CD14-positive monocyte (primary cell): ENCODE data around the gene LACTBL1. TPM values are rescaled to one million over a fixed set of nuclear protein-coding genes. Genes with fewer than 3 reads are reported as not detected.

Experiments
- DNase-seq, 3 donors: peaks; one replicate each; pipeline ENCODE4 v3.0.0-alpha.2; 2011 to 2022
- H2AFZ ChIP-seq: 2 replicates; pipeline ENCODE4 v1.6.0; 2012; ENCODE audit warnings: mild to moderate bottlenecking, low read depth, low read length, inconsistent platforms; ENCODE audit not compliant: insufficient read depth, poor library complexity, severe bottlenecking
- H3K27ac ChIP-seq, 2 donors: 1 replicate in 1 of 2; 2 replicates in 1 of 2; pipeline ENCODE4 v1.5.1; 2012 to 2013; ENCODE audit warnings: low read length in 2 of 2, control low read depth in 1 of 2, inconsistent platforms in 1 of 2, low read depth in 1 of 2, mild to moderate bottlenecking in 1 of 2
- H3K27me3 ChIP-seq, 2 donors: one replicate each; pipeline versions ENCODE4 v1.6.0 to v1.6.1; 2011 to 2013; ENCODE audit warnings: low read length in 2 of 2; ENCODE audit not compliant: control insufficient read depth in 2 of 2, insufficient read depth in 2 of 2
- H3K36me3 ChIP-seq, 2 donors: replicated peaks in 1 of 2; 1 replicate in 1 of 2; 2 replicates in 1 of 2; pipeline versions ENCODE4 v1.5.1 to v1.6.1; 2012 to 2013; ENCODE audit warnings: low read length in 2 of 2, control low read depth in 1 of 2, inconsistent platforms in 1 of 2, mild to moderate bottlenecking in 1 of 2; ENCODE audit not compliant: insufficient read depth in 2 of 2, control insufficient read depth in 1 of 2
- H3K4me1 ChIP-seq, 2 donors: 1 replicate in 1 of 2; 2 replicates in 1 of 2; pipeline versions ENCODE4 v1.5.1 to v1.6.1; 2012 to 2013; ENCODE audit warnings: low read length in 2 of 2, control low read depth in 1 of 2, inconsistent platforms in 1 of 2, mild to moderate bottlenecking in 1 of 2, moderate library complexity in 1 of 2; ENCODE audit not compliant: insufficient read depth in 2 of 2, control insufficient read depth in 1 of 2
- H3K4me2 ChIP-seq: replicated peaks from 2 replicates; pipeline ENCODE3; 2012; ENCODE audit warnings: low read length, moderate library complexity, mild to moderate bottlenecking; ENCODE audit not compliant: poor library complexity, severe bottlenecking; ENCODE audit errors: extremely low read depth
- H3K4me3 ChIP-seq, 3 experiments: fragments of 200-600 bp in 1 of 3; sonication (generic) in 1 of 3; replicated peaks in 1 of 3; 1 replicate in 2 of 3; 2 replicates in 1 of 3; pipeline ENCODE4 v1.5.1; 2011 to 2013; ENCODE audit warnings: low read length in 3 of 3, mild to moderate bottlenecking in 3 of 3, control low read depth in 2 of 3, low read depth in 2 of 3, inconsistent platforms in 1 of 3, moderate library complexity in 1 of 3
- H3K79me2 ChIP-seq: 2 replicates; pipeline ENCODE4 v1.6.0; 2012; ENCODE audit warnings: mild to moderate bottlenecking, control low read depth, inconsistent platforms, low read length, moderate library complexity; ENCODE audit not compliant: insufficient read depth
- H3K9ac ChIP-seq: 2 replicates; pipeline ENCODE4 v1.6.0; 2017; ENCODE audit warnings: low read length, mild to moderate bottlenecking; ENCODE audit not compliant: insufficient read depth, poor library complexity, severe bottlenecking
- H3K9me3 ChIP-seq, 2 donors: replicated peaks in 1 of 2; 1 replicate in 1 of 2; 2 replicates in 1 of 2; pipeline versions ENCODE4 v1.5.1 to v1.6.1; 2012 to 2013; ENCODE audit warnings: low read length in 2 of 2, control low read depth in 1 of 2; ENCODE audit not compliant: control insufficient read depth in 1 of 2, insufficient read depth in 1 of 2
- H4K20me1 ChIP-seq: 2 replicates; pipeline ENCODE4 v1.6.0; 2012; ENCODE audit warnings: mild to moderate bottlenecking, low read length, control low read depth, moderate library complexity; ENCODE audit not compliant: insufficient read depth
- H3K27ac Mint-ChIP-seq, 7 donors: one replicate each; pipeline ENCODE4 v1.8.0; 2020; ENCODE audit warnings: mild to moderate bottlenecking in 7 of 7, mixed read lengths in 7 of 7, moderate library complexity in 6 of 7, inconsistent platforms in 2 of 7
- H3K27me3 Mint-ChIP-seq, 3 donors: one replicate each; pipeline ENCODE4 v1.8.0; 2021 to 2022; ENCODE audit warnings: low read depth in 3 of 3, mild to moderate bottlenecking in 3 of 3, mixed read lengths in 3 of 3, moderate library complexity in 3 of 3, inconsistent platforms in 1 of 3
- H3K36me3 Mint-ChIP-seq, 2 donors: one replicate each; pipeline ENCODE4 v1.8.0; 2020; ENCODE audit warnings: mixed read lengths in 2 of 2, inconsistent platforms in 1 of 2, mild to moderate bottlenecking in 1 of 2
- H3K4me1 Mint-ChIP-seq: one replicate; pipeline ENCODE4 v1.8.0; 2020; ENCODE audit warnings: mild to moderate bottlenecking, mixed read lengths
- H3K4me3 Mint-ChIP-seq, 2 donors: one replicate each; pipeline ENCODE4 v1.8.0; 2020; ENCODE audit warnings: mild to moderate bottlenecking in 2 of 2, mixed read lengths in 2 of 2, moderate library complexity in 1 of 2
- H3K9me3 Mint-ChIP-seq, 7 donors: one replicate each; pipeline ENCODE4 v1.8.0; 2020 to 2022; ENCODE audit warnings: mixed read lengths in 7 of 7, mild to moderate bottlenecking in 6 of 7, moderate library complexity in 6 of 7, inconsistent platforms in 2 of 7
- WGBS: methylation state at CpG from one replicate; pipeline ENCODE4 v1.1.5; 2013; ENCODE audit warnings: missing lambda C conversion rate; ENCODE audit not compliant: insufficient coverage; 5-methylcytosine and 5-hydroxymethylcytosine counted together
- intact Hi-C, 2 donors: fragments of 100-400 bp; cut with micrococcal nuclease; formaldehyde crosslinking; loops; one replicate each; pipeline versions ENCODE4 v1.15.0 to v1.15.1; 2023
- polyA plus RNA-seq, 3 donors: library from polyadenylated mRNA; depleted of rRNA in 1 of 3; unstranded in 2 of 3; stranded (reverse) in 1 of 3; fragments of 300-500 nt in 2 of 3; fragments of >200 nt in 1 of 3; fragmentation: Illumina TruSeq in 2 of 3; gene quantifications; 1 replicate in 2 of 3; 2 replicates in 1 of 3; pipeline ENCODE4 v1.2.3, GENCODE V29; 2012 to 2021
- TF ChIP-seq, protein P1 (sequence below): fragments of 200-600 bp; IDR thresholded peaks from one replicate; pipeline ENCODE4 v1.8.0; 2022; ENCODE audit warnings: antibody characterized with exemption, mild to moderate bottlenecking

The LACTBL1 gene
- polyA plus RNA-seq, 3 donors = not detected

DNA sequence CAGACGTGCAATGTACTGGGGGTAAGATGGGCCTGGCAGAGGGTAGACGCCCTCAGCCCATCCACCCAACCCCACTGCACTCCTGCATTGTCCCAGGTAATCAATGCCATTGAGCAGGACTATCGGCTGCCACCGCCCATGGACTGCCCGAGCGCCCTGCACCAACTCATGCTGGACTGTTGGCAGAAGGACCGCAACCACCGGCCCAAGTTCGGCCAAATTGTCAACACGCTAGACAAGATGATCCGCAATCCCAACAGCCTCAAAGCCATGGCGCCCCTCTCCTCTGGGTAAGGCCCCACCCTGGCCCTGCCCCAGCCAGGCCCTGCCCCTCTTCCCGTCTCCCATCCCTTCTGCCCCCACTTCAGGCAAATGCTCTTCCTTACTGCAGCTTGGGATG is 62.4 kb downstream of the LACTBL1 start:
- DNase-seq = no peak
- Histone ChIP-seq H3K4me1 (no peaks in the 10 kb centered on the region), H2AFZ (no peak overlapping the region), H3K27ac (no peak overlapping the region), H3K79me2 (no peaks in the 10 kb centered on the region), H3K9me3 (no peaks in the 10 kb centered on the region), H3K27me3 (no peaks in the 10 kb centered on the region), H3K9ac (no peak overlapping the region), H3K36me3 (no peaks in the 10 kb centered on the region), H4K20me1 (no peaks in the 10 kb centered on the region), H3K4me2 (no peak overlapping the region), H3K4me3 (no peak overlapping the region)
- H3K27me3 Mint-ChIP-seq = peaks cover 0 to 3% (median 2%) of the 10 kb centered on the region in 3 donors
- intact Hi-C loops = no loop called here
- H3K9me3 Mint-ChIP-seq = peaks cover 0 to 1% (median 0%) of the 10 kb centered on the region in 7 donors
- H3K4me3 Mint-ChIP-seq = no peak overlapping the region
- no peaks in the 10 kb centered on the region for H3K4me1 Mint-ChIP-seq
- WGBS = 97% methylated on average over 10 of the region's 13 CpGs
- no peak overlapping the region for H3K27ac Mint-ChIP-seq
- no peaks in the 10 kb centered on the region for H3K36me3 Mint-ChIP-seq
- TF ChIP-seq, protein P1, sequence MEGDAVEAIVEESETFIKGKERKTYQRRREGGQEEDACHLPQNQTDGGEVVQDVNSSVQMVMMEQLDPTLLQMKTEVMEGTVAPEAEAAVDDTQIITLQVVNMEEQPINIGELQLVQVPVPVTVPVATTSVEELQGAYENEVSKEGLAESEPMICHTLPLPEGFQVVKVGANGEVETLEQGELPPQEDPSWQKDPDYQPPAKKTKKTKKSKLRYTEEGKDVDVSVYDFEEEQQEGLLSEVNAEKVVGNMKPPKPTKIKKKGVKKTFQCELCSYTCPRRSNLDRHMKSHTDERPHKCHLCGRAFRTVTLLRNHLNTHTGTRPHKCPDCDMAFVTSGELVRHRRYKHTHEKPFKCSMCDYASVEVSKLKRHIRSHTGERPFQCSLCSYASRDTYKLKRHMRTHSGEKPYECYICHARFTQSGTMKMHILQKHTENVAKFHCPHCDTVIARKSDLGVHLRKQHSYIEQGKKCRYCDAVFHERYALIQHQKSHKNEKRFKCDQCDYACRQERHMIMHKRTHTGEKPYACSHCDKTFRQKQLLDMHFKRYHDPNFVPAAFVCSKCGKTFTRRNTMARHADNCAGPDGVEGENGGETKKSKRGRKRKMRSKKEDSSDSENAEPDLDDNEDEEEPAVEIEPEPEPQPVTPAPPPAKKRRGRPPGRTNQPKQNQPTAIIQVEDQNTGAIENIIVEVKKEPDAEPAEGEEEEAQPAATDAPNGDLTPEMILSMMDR = no peak

DNA sequence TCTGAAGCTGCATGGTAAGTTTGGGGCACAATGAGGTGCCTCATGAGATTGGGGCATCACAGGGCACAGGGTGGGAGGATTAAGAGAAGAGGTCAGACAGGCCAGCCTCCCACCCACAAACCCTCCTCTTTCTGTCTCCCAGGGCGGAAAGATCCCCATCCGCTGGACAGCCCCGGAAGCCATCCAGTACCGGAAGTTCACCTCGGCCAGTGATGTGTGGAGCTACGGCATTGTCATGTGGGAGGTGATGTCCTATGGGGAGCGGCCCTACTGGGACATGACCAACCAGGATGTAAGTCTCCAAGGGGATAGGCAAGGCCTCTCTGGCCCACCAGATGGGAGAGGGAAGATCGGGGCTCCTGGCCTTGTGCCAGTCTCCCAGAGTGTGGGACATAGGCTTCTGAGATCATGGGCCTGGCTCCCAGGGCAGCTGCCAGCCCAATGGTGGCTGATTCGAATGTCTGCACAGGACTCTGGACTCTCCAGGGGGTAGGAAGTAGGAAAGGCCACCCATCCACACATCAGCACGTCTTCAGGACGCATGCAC is 63.7 kb downstream of the LACTBL1 start:
- H3K79me2 ChIP-seq = no peaks in the 10 kb centered on the region
- H3K27ac Mint-ChIP-seq = peak overlapping the region in 1 of 7 donors; percentile 38
- DNase-seq = no peak
- no peaks in the 10 kb centered on the region for H3K4me1 ChIP-seq
- no peak overlapping the region for H2AFZ ChIP-seq
- H3K4me3 Mint-ChIP-seq = no peak overlapping the region
- H3K4me2 ChIP-seq = no peak overlapping the region
- H3K9me3 Mint-ChIP-seq = peaks cover 0 to 1% (median 0%) of the 10 kb centered on the region in 7 donors
- no peaks in the 10 kb centered on the region for H3K9me3 ChIP-seq
- no peak overlapping the region for H3K27ac ChIP-seq
- no peaks in the 10 kb centered on the region for H3K27me3 ChIP-seq
- no peaks in the 10 kb centered on the region for H4K20me1 ChIP-seq
- intact Hi-C loops = no loop called here
- H3K4me3 ChIP-seq = no peak overlapping the region
- H3K4me1 Mint-ChIP-seq = no peaks in the 10 kb centered on the region
- peaks cover 0 to 5% (median 0%) of the 10 kb centered on the region in 3 donors for H3K27me3 Mint-ChIP-seq
- H3K36me3 ChIP-seq = no peaks in the 10 kb centered on the region
- 81% methylated on average over 6 of the region's 11 CpGs for WGBS
- TF ChIP-seq, protein P1 = no peak
- no peaks in the 10 kb centered on the region for H3K36me3 Mint-ChIP-seq
- H3K9ac ChIP-seq = no peak overlapping the region
